HG03135 (cell line): ENCODE measurements around the gene CAPN11.
"Not testable (repeated sequence)": the region's sequence is repeated elsewhere in the genome, so short reads cannot be mapped to it uniquely, and the experiment has no call there.

Experiments
- ATAC-seq: cut with Tn5 transposase; IDR thresholded peaks from one replicate; pipeline ENCODE4 v1.9.1; 2021; ENCODE audit warnings: mild to moderate bottlenecking, moderate library complexity; ENCODE audit not compliant: unreplicated experiment

CAPN11 gene

GRCh38 chr6:44179648-44180047, 21.0 kb downstream of the CAPN11 start:
- no peak for ATAC-seq

- no peak for ATAC-seq
Measured at GRCh38 chr6:44180406-44180805, 21.8 kb downstream of the CAPN11 start.

GRCh38 chr6:44180886-44181285, 22.3 kb downstream of the CAPN11 start:
- no peak for ATAC-seq

- ATAC-seq, result not testable (repeated sequence)
Measured at GRCh38 chr6:44181784-44182183, 23.2 kb downstream of the CAPN11 start.

- ATAC-seq, result no peak
Measured at GRCh38 chr6:44182911-44183390, 24.3 kb downstream of the CAPN11 start.

- ATAC-seq, result no peak
Measured at GRCh38 chr6:44183783-44184182, 25.2 kb downstream of the CAPN11 start.

- not testable (repeated sequence) for ATAC-seq
Measured at GRCh38 chr6:44185356-44185755, 26.7 kb downstream of the CAPN11 start.

GRCh38 chr6:44185953-44186634, 27.5 kb downstream of the CAPN11 start:
- no peak for ATAC-seq

- ATAC-seq, result no peak
Measured at GRCh38 chr6:44186635-44187025, 28.0 kb downstream of the CAPN11 start.

- no peak for ATAC-seq
Measured at GRCh38 chr6:44188819-44189218, 30.2 kb downstream of the CAPN11 start.

- ATAC-seq, result no peak
Measured at GRCh38 chr6:44189257-44189656, 30.6 kb downstream of the CAPN11 start.

- no peak for ATAC-seq
Measured at GRCh38 chr6:44190715-44191114, 32.1 kb downstream of the CAPN11 start.

GRCh38 chr6:44192428-44193041, 33.9 kb downstream of the CAPN11 start:
- no peak for ATAC-seq

GRCh38 chr6:44193307-44193910, 34.8 kb downstream of the CAPN11 start:
- ATAC-seq, result no peak

GRCh38 chr6:44194326-44194725, 35.7 kb downstream of the CAPN11 start:
- no peak for ATAC-seq

GRCh38 chr6:44196351-44196750, 37.7 kb downstream of the CAPN11 start:
- ATAC-seq, result not testable (repeated sequence)

- no peak for ATAC-seq
Measured at GRCh38 chr6:44198684-44199083, 40.1 kb downstream of the CAPN11 start.

GRCh38 chr6:44199883-44200282, 41.3 kb downstream of the CAPN11 start:
- ATAC-seq, result no peak

GRCh38 chr6:44201200-44201599, 42.6 kb downstream of the CAPN11 start:
- no peak for ATAC-seq

GRCh38 chr6:44201638-44202303, 43.2 kb downstream of the CAPN11 start:
- no peak for ATAC-seq

GRCh38 chr6:44202332-44202971, 43.8 kb downstream of the CAPN11 start:
- ATAC-seq, result no peak
